DMS53 treated with DMSO at 0.1 percent for 48 hours (cell line): Measurements from ENCODE around the gene CD3D.
"Not testable (repeated sequence)": the region's sequence is repeated elsewhere in the genome, so short reads cannot be mapped to it uniquely, and the experiment has no call there.

Experiments used
- DNase-seq: peaks from one replicate; lab custom pipeline; 2025; ENCODE audit not compliant: unreplicated experiment; lab: John Stamatoyannopoulos, UW

The CD3D gene

GRCh38 chr11:118339281-118339961 lies 3.1 kb downstream of the CD3D start:
- no peak for DNase-seq

GRCh38 chr11:118338637-118339061 lies 3.9 kb downstream of the CD3D start:
- DNase-seq = no peak

GRCh38 chr11:118334745-118335144 lies 7.8 kb downstream of the CD3D start:
- DNase-seq = no peak

- no peak for DNase-seq
These were observed 13.8 kb downstream of the CD3D start for GRCh38 chr11:118328745-118329144.

- no peak for DNase-seq
These were observed 17.2 kb downstream of the CD3D start for GRCh38 chr11:118325283-118325682.

- no peak for DNase-seq
These were observed 19.8 kb downstream of the CD3D start for GRCh38 chr11:118322721-118323120.

GRCh38 chr11:118321386-118322082 lies 21.0 kb downstream of the CD3D start:
- DNase-seq = peak; percentile 47

GRCh38 chr11:118320515-118320914 lies 22.0 kb downstream of the CD3D start:
- DNase-seq = no peak

- no peak for DNase-seq
These were observed 23.2 kb downstream of the CD3D start for GRCh38 chr11:118319337-118319707.

GRCh38 chr11:118318581-118319336 lies 23.7 kb downstream of the CD3D start:
- no peak for DNase-seq

GRCh38 chr11:118318124-118318523 lies 24.4 kb downstream of the CD3D start:
- DNase-seq = no peak

- peak; percentile 79 for DNase-seq
These were observed 27.5 kb downstream of the CD3D start for GRCh38 chr11:118314988-118315411.

GRCh38 chr11:118313242-118313641 lies 29.3 kb downstream of the CD3D start:
- DNase-seq = no peak

- no peak for DNase-seq
These were observed 30.2 kb downstream of the CD3D start for GRCh38 chr11:118312328-118312727.

GRCh38 chr11:118311518-118311917 lies 31.0 kb downstream of the CD3D start:
- DNase-seq = no peak

- DNase-seq = no peak
These were observed 31.6 kb downstream of the CD3D start for GRCh38 chr11:118310781-118311485.

- no peak for DNase-seq
These were observed 32.2 kb downstream of the CD3D start for GRCh38 chr11:118310271-118310670.

GRCh38 chr11:118308995-118309528 lies 33.4 kb downstream of the CD3D start:
- DNase-seq = not testable (repeated sequence)

GRCh38 chr11:118306556-118306955 lies 35.9 kb downstream of the CD3D start:
- no peak for DNase-seq

GRCh38 chr11:118305726-118306125 lies 36.8 kb downstream of the CD3D start:
- no peak for DNase-seq
